Choroid plexus epithelial cell (primary cell): ENCODE measurements around the gene NTRK3.

Experiments
- DNase-seq: peaks from one replicate; pipeline ENCODE4 v3.0.0-alpha.2; 2010; ENCODE audit warnings: low read depth
- H3K4me3 ChIP-seq: 2 replicates; pipeline ENCODE4 v1.5.1; 2011; ENCODE audit warnings: low read depth, mild to moderate bottlenecking, control low read depth, low read length, moderate library complexity
- CTCF ChIP-seq: conservative IDR thresholded peaks from 2 replicates; pipeline ENCODE4 v1.5.1; 2011; ENCODE audit warnings: low read depth, mild to moderate bottlenecking, control low read depth, inconsistent platforms, low read length, moderate library complexity

The NTRK3 gene

GRCh38 chr15:87877822-87878542 lies 378.6 kb downstream of the NTRK3 start:
- no peak overlapping the region for H3K4me3 ChIP-seq
- DNase-seq, result no peak
- no peak for TF ChIP-seq CTCF

GRCh38 chr15:87877114-87877810 lies 379.3 kb downstream of the NTRK3 start:
- H3K4me3 ChIP-seq, result no peak overlapping the region
- DNase-seq, result peak; percentile 87
- TF ChIP-seq CTCF, result no peak

- peak; percentile 16 for DNase-seq
- TF ChIP-seq CTCF, result no peak
- no peak overlapping the region for H3K4me3 ChIP-seq
These were observed 381.4 kb downstream of the NTRK3 start for GRCh38 chr15:87874896-87875711.

GRCh38 chr15:87873516-87873915 lies 383.0 kb downstream of the NTRK3 start:
- DNase-seq, result peak; percentile 50
- H3K4me3 ChIP-seq, result no peak overlapping the region
- TF ChIP-seq CTCF, result no peak

- DNase-seq, result no peak
- TF ChIP-seq CTCF, result no peak
- H3K4me3 ChIP-seq, result no peak overlapping the region
These were observed 384.7 kb downstream of the NTRK3 start for GRCh38 chr15:87871731-87872320.

GRCh38 chr15:87871258-87871681 lies 385.3 kb downstream of the NTRK3 start:
- no peak for TF ChIP-seq CTCF
- no peak overlapping the region for H3K4me3 ChIP-seq
- DNase-seq, result no peak
